Mesendoderm (in vitro differentiated cells): Measurements from ENCODE around the gene SLC7A5.

Experiments used
- DNase-seq: peaks from one replicate; pipeline ENCODE4 v3.0.0; 2013
- H2AK5ac ChIP-seq: 2 replicates; pipeline ENCODE4 v1.6.1; 2013; ENCODE audit warnings: low read length, inconsistent platforms
- H2BK120ac ChIP-seq: 2 replicates; pipeline ENCODE4 v1.6.1; 2013; ENCODE audit warnings: low read depth, mild to moderate bottlenecking, low read length, moderate library complexity, mixed read lengths
- H2BK15ac ChIP-seq: replicated peaks from 2 replicates; pipeline ENCODE4 v1.6.1; 2013; ENCODE audit warnings: low read depth, mild to moderate bottlenecking, moderate library complexity
- H2BK5ac ChIP-seq: 2 replicates; pipeline ENCODE4 v1.6.1; 2013; ENCODE audit warnings: low read length, inconsistent platforms
- H3K18ac ChIP-seq: 2 replicates; pipeline ENCODE4 v1.6.1; 2013; ENCODE audit warnings: mild to moderate bottlenecking, low read length, mixed read lengths
- H3K23ac ChIP-seq: one replicate; pipeline ENCODE4 v1.6.1; 2013; ENCODE audit warnings: low read length
- H3K27ac ChIP-seq: 2 replicates; pipeline ENCODE4 v1.5.1; 2013; ENCODE audit warnings: low read depth, mild to moderate bottlenecking, inconsistent platforms, low read length, moderate library complexity
- H3K27me3 ChIP-seq: 2 replicates; pipeline ENCODE4 v1.6.1; 2013; ENCODE audit warnings: low read length, control low read depth, mild to moderate bottlenecking, inconsistent platforms; ENCODE audit not compliant: insufficient read depth, poor library complexity
- H3K36me3 ChIP-seq: 2 replicates; pipeline ENCODE4 v1.6.1; 2013; ENCODE audit warnings: low read length, inconsistent platforms; ENCODE audit not compliant: control insufficient read depth, insufficient read depth
- H3K4ac ChIP-seq: one replicate; pipeline ENCODE4 v1.6.1; 2013; ENCODE audit warnings: low read depth, mild to moderate bottlenecking, low read length, moderate library complexity
- H3K4me1 ChIP-seq: 2 replicates; pipeline ENCODE4 v1.6.1; 2013; ENCODE audit warnings: low read depth, low read length, inconsistent platforms; ENCODE audit not compliant: control insufficient read depth
- H3K4me2 ChIP-seq: 2 replicates; pipeline ENCODE4 v1.6.1; 2013; ENCODE audit warnings: low read length
- H3K4me3 ChIP-seq: 2 replicates; pipeline ENCODE4 v1.5.1; 2013; ENCODE audit warnings: mild to moderate bottlenecking, low read length
- H3K56ac ChIP-seq: one replicate; pipeline ENCODE4 v1.6.1; 2013; ENCODE audit warnings: low read length
- H3K79me1 ChIP-seq: 2 replicates; pipeline ENCODE4 v1.6.1; 2013; ENCODE audit warnings: low read length, inconsistent platforms
- H3K79me2 ChIP-seq: 2 replicates; pipeline ENCODE4 v1.6.1; 2013; ENCODE audit warnings: mild to moderate bottlenecking, low read length; ENCODE audit not compliant: control insufficient read depth, insufficient read depth
- H3K9ac ChIP-seq: 2 replicates; pipeline ENCODE4 v1.6.1; 2013; ENCODE audit warnings: low read length, inconsistent platforms
- H4K5ac ChIP-seq: one replicate; pipeline ENCODE4 v1.6.1; 2013; ENCODE audit warnings: low read length
- H4K8ac ChIP-seq: one replicate; pipeline ENCODE4 v1.6.1; 2013; ENCODE audit warnings: low read depth, mild to moderate bottlenecking, control low read depth, low read length, moderate library complexity
- WGBS: extraction: QIAGEN DNeasy Blood & Tissue Kit; methylation state at CpG from one replicate; pipeline ENCODE4 v1.1.7; 2013; ENCODE audit warnings: low lambda C conversion rate, missing lambda C conversion rate; ENCODE audit not compliant: insufficient coverage; ENCODE audit errors: extremely low coverage; 5-methylcytosine and 5-hydroxymethylcytosine counted together

SLC7A5 gene

GRCh38 chr16:87838643-87839541 is 30.4 kb downstream of the SLC7A5 start:
- no peak overlapping the region for H3K18ac ChIP-seq
- H4K8ac ChIP-seq = no peak overlapping the region

GRCh38 chr16:87837627-87838289 is 31.5 kb downstream of the SLC7A5 start:
- Histone ChIP-seq H2AK5ac (no peak overlapping the region), H3K56ac (no peak overlapping the region), H4K5ac (no peak overlapping the region), H3K27me3 (no peaks in the 10 kb centered on the region), H2BK120ac (no peak overlapping the region), H3K9ac (no peak overlapping the region), H2BK15ac (no peak overlapping the region), H3K27ac (no peak overlapping the region), H3K79me1 (peaks cover 9% of the 10 kb centered on the region), H3K18ac (no peak overlapping the region), H3K4me2 (no peak overlapping the region), H3K4ac (no peak overlapping the region), H3K36me3 (peaks cover 52% of the 10 kb centered on the region), H3K23ac (no peak overlapping the region), H3K4me1 (no peaks in the 10 kb centered on the region), H2BK5ac (no peak overlapping the region), H3K4me3 (no peak overlapping the region), H3K79me2 (peaks cover 11% of the 10 kb centered on the region), H4K8ac (no peak overlapping the region)
- DNase-seq = no peak
- WGBS = no CpG with 5 or more reads among the region's 21 CpGs

More at GRCh38 chr16:87838643-87839541, 30.4 kb downstream of the SLC7A5 start:
- Histone ChIP-seq H3K4me2 (no peak overlapping the region), H3K4ac (no peak overlapping the region), H3K27ac (no peak overlapping the region), H3K27me3 (no peaks in the 10 kb centered on the region), H3K79me1 (peaks cover 14% of the 10 kb centered on the region), H3K79me2 (peaks cover 20% of the 10 kb centered on the region), H3K56ac (no peak overlapping the region), H4K5ac (no peak overlapping the region), H3K4me3 (no peak overlapping the region), H3K4me1 (no peaks in the 10 kb centered on the region), H2BK120ac (no peak overlapping the region), H2BK5ac (no peak overlapping the region), H3K36me3 (peaks cover 49% of the 10 kb centered on the region), H2AK5ac (no peak overlapping the region), H3K9ac (no peak overlapping the region), H2BK15ac (no peak overlapping the region), H3K23ac (no peak overlapping the region)
- no peak for DNase-seq
- WGBS = no CpG with 5 or more reads among the region's 27 CpGs

- peaks cover 5% of the 10 kb centered on the region for H3K79me2 ChIP-seq
- H3K18ac ChIP-seq = no peak overlapping the region
- no CpG with 5 or more reads among the region's 17 CpGs for WGBS
Measured at GRCh38 chr16:87836844-87837581, 32.3 kb downstream of the SLC7A5 start.

GRCh38 chr16:87836346-87836843 is 32.9 kb downstream of the SLC7A5 start:
- no peak overlapping the region for H4K5ac ChIP-seq
- no peak overlapping the region for H3K9ac ChIP-seq
- H3K56ac ChIP-seq = no peak overlapping the region
- H3K4ac ChIP-seq = no peak overlapping the region
- H3K23ac ChIP-seq = no peak overlapping the region
- WGBS = no CpG with 5 or more reads among the region's 17 CpGs
- H4K8ac ChIP-seq = no peak overlapping the region
- no peak for DNase-seq
- H3K4me1 ChIP-seq = no peaks in the 10 kb centered on the region
- no peak overlapping the region for H3K18ac ChIP-seq
- H3K4me3 ChIP-seq = no peak overlapping the region
- no peak overlapping the region for H2BK15ac ChIP-seq
- peaks cover 5% of the 10 kb centered on the region for H3K79me2 ChIP-seq
- H2BK5ac ChIP-seq = no peak overlapping the region
- H3K27me3 ChIP-seq = no peaks in the 10 kb centered on the region
- no peak overlapping the region for H2BK120ac ChIP-seq
- peaks cover 8% of the 10 kb centered on the region for H3K79me1 ChIP-seq
- H3K4me2 ChIP-seq = no peak overlapping the region
- H2AK5ac ChIP-seq = no peak overlapping the region
- H3K27ac ChIP-seq = no peak overlapping the region
- peaks cover 58% of the 10 kb centered on the region for H3K36me3 ChIP-seq

More at GRCh38 chr16:87836844-87837581, 32.3 kb downstream of the SLC7A5 start:
- Histone ChIP-seq H3K27me3 (no peaks in the 10 kb centered on the region), H3K4me1 (no peaks in the 10 kb centered on the region), H3K36me3 (peaks cover 56% of the 10 kb centered on the region), H4K5ac (no peak overlapping the region), H3K56ac (no peak overlapping the region), H3K23ac (no peak overlapping the region), H3K27ac (no peak overlapping the region), H2BK15ac (no peak overlapping the region), H3K9ac (no peak overlapping the region), H2BK120ac (no peak overlapping the region), H2AK5ac (no peak overlapping the region), H4K8ac (no peak overlapping the region), H3K4me3 (no peak overlapping the region), H3K79me1 (peaks cover 9% of the 10 kb centered on the region), H2BK5ac (no peak overlapping the region), H3K4me2 (no peak overlapping the region), H3K4ac (no peak overlapping the region)
- DNase-seq = no peak

GRCh38 chr16:87835882-87836331 is 33.4 kb downstream of the SLC7A5 start:
- no peak overlapping the region for H3K18ac ChIP-seq
- no peak overlapping the region for H4K8ac ChIP-seq
- no peak overlapping the region for H3K23ac ChIP-seq
- peak overlapping the region; percentile 8 for H3K27ac ChIP-seq
- H2AK5ac ChIP-seq = no peak overlapping the region
- no peak for DNase-seq
- H4K5ac ChIP-seq = no peak overlapping the region
- H3K79me2 ChIP-seq = peaks cover 2% of the 10 kb centered on the region
- H3K56ac ChIP-seq = no peak overlapping the region
- WGBS = no CpG with 5 or more reads among the region's 20 CpGs
- no peaks in the 10 kb centered on the region for H3K4me1 ChIP-seq
- no peak overlapping the region for H3K4ac ChIP-seq
- no peak overlapping the region for H3K4me3 ChIP-seq
- H3K79me1 ChIP-seq = peaks cover 3% of the 10 kb centered on the region
- H3K27me3 ChIP-seq = no peaks in the 10 kb centered on the region
- peaks cover 55% of the 10 kb centered on the region for H3K36me3 ChIP-seq
- no peak overlapping the region for H2BK5ac ChIP-seq
- no peak overlapping the region for H3K4me2 ChIP-seq
- H3K9ac ChIP-seq = no peak overlapping the region
- no peak overlapping the region for H2BK120ac ChIP-seq
- H2BK15ac ChIP-seq = no peak overlapping the region
